GM18526 (cell line): Measurements from ENCODE around the gene TLCD3B.

Source experiments
- POLR2A ChIP-seq: IDR thresholded peaks from 3 replicates; pipeline ENCODE4 v1.6.1; 2011; ENCODE audit not compliant: insufficient read length; ENCODE audit errors: extremely low read depth

Gene TLCD3B

GRCh38 chr16:30017277-30017656, 13.8 kb downstream of the TLCD3B start:
- TF ChIP-seq POLR2A, result no peak

GRCh38 chr16:30016555-30017276, 14.4 kb downstream of the TLCD3B start:
- no peak for TF ChIP-seq POLR2A

- TF ChIP-seq POLR2A, result no peak
Observed at GRCh38 chr16:30011714-30012504, 19.2 kb downstream of the TLCD3B start.

DNA sequence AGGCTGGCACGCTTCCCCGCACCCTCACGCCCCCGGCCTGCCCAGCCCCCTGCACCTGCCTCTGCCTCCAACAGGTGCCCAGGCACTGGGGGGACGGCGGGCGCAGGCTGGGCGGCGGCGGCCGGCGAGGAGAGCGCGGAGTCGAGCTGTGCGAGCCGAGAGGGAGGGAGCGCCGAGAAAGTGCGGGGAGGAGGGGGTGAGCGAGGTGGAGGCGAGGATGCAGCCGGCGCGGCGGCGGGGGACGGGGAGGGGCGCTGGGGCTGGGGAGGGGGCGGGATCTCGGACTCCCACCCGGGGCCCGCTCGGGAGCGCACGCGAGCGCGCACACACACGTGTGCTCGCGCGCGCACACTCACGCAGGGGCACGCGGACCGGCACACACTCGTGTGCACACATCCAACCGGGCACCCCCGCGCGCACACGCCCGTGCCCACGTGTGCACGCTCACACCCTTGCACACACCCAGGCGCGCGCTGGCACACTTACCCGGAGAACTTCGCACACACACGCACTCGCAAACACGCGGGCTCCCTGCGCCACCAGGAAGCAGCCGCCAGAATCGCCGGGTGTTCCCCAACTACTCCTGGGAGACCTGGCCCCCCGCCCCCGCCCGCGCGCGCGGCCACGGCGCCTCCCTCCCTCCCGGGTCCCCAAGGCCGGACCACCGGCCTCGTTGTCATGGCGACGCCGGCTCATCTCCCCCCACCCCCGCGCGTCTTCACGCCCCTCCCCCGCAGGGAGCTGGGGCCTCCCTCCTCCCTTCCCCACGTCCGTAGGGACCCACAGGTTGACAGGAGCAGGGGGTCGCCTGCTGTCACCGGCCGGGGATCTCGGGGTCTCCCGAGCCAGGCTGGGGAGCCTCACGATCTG, 20.0 kb downstream of the TLCD3B start, which contains the start of gene DOC2A:
TSS of gene DOC2A (minus strand) at position 184 of the 870 bp plus-strand sequence. CDS start 805 bp downstream, outside the sequence.
- no peak for TF ChIP-seq POLR2A

- no peak for TF ChIP-seq POLR2A
Observed at GRCh38 chr16:30009990-30010843, 20.9 kb downstream of the TLCD3B start.

GRCh38 chr16:30009085-30009862, 21.8 kb downstream of the TLCD3B start:
- no peak for TF ChIP-seq POLR2A

- TF ChIP-seq POLR2A, result no peak
Observed at GRCh38 chr16:30007378-30007895, 23.6 kb downstream of the TLCD3B start.

DNA sequence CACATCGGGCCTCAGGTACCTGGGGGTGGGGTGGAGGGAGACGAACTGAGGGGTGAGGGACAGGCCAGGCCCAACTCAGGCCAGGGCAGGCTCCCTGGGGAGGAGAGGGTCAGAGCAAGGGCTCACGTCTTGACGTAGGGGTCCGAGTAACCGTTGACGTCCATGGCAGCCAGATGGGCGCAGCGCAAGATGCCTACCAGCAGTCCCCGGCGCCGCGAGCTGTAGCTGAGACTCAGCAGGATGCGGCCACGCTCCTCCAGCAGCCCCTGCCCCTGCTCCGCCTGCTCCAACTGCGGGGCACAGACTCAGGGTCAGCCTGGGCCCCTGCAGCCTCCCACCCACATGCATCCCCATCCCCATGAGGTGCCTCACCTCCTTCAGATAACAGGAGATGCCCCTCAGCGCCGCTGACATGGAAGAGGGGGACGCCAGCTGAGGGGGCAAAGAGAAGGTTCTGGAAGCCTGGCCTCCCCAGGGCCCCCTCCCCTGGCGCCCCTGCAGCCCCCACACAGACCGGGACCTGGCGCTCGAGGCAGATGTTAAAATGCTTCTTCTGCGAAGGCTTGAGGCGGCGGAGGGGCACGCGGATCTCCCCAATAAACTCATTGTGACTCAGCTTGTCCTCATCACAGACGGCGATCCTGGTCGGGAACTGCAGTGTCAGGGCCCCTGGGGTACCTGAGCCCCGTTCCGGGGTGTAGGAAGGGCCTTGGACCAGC, 24.3 kb downstream of the TLCD3B start:
- TF ChIP-seq POLR2A, result no peak

DNA sequence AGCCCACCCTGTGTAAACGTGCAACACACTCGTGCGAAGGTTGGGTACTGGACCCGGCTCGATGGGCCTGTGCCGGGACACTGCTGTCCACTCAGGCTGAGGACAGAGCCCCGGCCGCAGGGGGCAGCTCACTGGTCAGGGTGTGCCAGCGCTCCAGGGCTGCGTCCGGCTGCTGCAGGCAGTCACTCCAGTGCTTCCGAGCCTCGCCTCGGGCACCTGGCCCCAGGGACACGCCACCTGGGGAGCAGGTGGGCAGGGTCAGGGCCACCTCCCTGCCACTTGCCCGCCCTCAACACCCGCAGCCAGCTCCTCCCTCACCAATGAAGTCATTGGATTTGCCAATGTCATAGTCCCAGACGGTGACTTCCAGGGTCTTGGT, 25.0 kb downstream of the TLCD3B start:
- no peak for TF ChIP-seq POLR2A

GRCh38 chr16:30005341-30006094, 25.6 kb downstream of the TLCD3B start:
- no peak for TF ChIP-seq POLR2A

DNA sequence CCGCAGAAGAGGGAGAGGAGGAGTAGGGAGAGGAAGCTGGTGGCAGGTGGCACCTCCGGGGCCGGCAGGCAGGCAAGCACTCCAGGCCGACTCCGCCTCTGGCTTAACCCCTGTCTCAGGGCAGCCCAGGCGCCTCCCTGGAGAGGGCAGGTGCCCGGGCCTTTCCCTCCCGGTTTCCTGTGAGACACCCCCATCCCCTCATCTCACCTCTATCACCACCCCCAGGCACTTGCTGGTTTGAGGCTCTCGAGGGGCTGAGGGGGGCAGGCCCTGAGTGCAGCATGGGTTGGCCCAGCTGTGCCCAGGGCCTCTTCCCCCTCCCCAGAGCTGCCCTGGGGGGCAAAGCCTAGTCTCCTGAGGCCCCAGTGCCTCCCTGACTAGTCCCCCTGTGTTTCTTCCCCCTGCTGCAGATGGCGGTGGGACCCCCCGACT, 26.2 kb downstream of the TLCD3B start:
- no peak for TF ChIP-seq POLR2A

GRCh38 chr16:30004424-30004776, 26.7 kb downstream of the TLCD3B start:
- no peak for TF ChIP-seq POLR2A
